HG02763 (cell line): ENCODE measurements around the gene FAM107B.
"Not testable (repeated sequence)": the region's sequence is repeated elsewhere in the genome, so short reads cannot be mapped to it uniquely, and the experiment has no call there.

Source experiments
- ATAC-seq: cut with Tn5 transposase; IDR thresholded peaks from one replicate; pipeline ENCODE4 v1.9.1; 2021; ENCODE audit warnings: mild to moderate bottlenecking, moderate library complexity; ENCODE audit not compliant: unreplicated experiment

FAM107B gene

DNA sequence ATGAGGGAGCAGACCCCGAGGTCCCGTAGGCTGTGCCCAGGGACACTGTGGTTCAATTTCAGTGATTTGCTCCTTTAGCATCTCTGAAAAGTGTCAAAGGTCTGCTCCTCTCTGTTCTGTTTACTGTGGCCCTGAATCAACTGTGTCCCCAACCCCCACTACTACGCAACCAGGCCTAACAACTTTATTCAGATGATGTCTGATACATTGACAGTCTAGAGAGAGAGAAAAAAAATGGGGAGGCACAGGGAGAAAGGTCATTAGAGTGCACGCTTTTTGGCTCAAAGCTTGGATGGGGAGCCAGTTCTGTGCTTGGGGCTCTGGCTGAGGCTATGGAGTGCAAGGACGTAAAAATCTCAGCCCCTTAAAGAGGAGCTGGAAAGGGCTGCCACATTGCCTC is 77.9 kb downstream of the FAM107B start:
- no peak for ATAC-seq

- no peak for ATAC-seq
These were observed 78.7 kb downstream of the FAM107B start for GRCh38 chr10:14695847-14696480.

- ATAC-seq, result no peak
These were observed 80.8 kb downstream of the FAM107B start for GRCh38 chr10:14693891-14694290.

DNA sequence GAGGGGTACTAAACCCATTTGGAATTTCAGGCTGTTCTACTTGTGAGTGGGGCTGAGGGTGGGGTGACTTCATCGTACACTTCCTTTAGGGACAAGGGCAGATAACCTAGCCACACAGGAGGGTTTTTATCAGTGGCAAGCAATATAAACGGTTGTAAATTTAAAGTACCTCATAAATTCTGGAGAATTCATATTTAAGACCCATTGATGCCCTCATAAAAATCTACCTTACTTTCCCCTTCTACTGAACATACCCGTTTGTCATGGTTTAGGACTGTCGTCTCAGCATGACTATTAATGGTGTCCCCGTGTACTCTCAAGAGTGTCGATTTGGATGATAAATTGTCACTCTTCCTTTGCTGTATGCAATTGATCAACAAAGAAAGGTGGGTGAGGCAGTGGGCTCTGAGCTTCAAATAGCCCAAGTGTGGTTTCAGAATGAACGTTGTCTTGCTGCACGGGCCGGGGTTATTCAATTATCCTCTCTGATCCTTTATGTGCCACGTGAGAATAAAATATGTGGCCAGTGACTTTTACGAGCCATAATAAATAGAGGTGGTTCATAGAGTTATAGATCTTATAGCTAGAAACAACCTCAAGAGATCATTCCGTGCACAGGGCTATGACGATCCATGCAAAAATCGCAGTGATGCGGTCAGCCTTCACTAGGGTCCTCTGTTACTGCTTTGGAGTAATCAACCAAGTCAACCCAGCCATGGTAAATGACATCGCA is 82.2 kb downstream of the FAM107B start:
- ATAC-seq, result no peak

GRCh38 chr10:14691359-14691758 is 83.3 kb downstream of the FAM107B start:
- ATAC-seq, result no peak

DNA sequence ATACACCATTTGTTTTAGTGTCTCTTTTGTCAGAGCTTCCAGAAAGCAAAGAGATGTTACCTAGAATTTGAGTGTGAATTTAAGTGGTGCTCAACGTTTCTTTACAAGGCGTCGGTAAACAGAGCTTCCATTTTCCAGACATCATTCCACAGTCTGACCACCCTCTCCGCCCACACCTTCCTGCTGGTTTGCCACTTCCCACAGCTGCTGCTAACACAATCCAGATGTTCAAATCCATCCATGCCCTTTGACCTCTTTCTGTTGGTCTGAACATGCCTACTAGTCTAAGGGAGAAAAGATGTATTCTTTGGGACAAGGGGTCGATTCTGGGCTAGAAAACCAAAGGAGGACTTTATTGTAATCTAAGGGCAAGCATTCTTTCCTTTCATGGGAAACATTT is 86.1 kb downstream of the FAM107B start:
- ATAC-seq, result no peak

- ATAC-seq, result not testable (repeated sequence)
These were observed 86.5 kb downstream of the FAM107B start for GRCh38 chr10:14688189-14688588.

- no peak for ATAC-seq
These were observed 87.4 kb downstream of the FAM107B start for GRCh38 chr10:14687340-14687739.

- ATAC-seq, result no peak
These were observed 88.3 kb downstream of the FAM107B start for GRCh38 chr10:14686356-14686755.

DNA sequence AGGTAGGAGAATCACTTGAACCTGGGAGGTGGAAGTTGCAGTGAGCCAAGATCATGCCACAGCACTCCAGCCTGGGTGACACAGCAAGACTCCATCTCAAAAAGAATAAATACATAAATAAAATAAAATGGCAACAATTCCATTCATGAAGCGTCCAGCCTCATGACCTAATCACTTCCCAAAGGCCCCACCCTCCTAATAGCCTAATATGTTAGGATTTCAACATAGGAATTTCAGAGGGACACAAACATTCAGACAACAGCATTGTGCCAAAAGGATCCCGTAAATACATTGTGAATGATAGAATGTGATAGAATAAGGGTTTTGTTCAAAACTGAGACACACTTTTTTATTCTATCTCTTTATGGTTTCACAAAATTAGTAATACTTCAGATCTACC is 90.3 kb downstream of the FAM107B start:
- ATAC-seq, result no peak

DNA sequence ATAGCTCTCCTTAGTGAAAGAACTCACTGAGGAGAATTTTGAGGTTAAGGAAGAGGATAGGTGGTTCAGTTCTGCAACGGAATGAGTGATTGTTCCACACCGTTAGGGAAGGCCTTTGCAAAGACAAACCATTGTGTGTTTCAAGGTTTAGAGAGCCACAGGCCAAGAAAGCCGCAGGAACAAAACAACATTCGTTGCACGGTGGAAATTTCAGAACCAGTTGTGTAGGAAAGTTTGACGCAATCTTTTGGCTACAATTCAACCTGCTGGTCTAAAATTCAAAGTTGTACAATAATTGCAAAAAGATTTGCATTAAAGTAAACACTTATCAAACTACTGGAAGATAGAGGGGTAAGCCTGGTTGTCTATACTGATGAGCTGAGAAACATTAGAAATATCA is 91.4 kb downstream of the FAM107B start:
- no peak for ATAC-seq

GRCh38 chr10:14681802-14682201 is 92.9 kb downstream of the FAM107B start:
- no peak for ATAC-seq

DNA sequence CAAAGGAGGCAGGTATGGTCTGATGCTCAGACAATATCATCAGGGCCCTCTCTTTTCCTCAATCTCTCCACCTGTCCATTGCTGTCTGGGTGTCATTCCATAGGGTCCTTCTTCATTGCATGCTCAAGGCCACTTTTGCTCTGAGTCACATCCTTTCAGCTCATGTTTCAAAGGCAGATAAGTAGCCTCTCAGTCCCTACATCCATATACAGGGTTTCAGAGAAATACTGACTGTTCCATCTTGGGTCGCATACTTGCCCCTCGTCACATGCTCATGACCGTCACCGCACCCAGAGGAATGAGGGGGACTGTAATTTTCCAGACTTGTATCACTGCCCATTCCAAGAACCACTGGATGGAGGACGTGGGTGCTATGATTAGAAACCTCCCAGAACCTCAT is 93.4 kb downstream of the FAM107B start:
- ATAC-seq, result no peak

- ATAC-seq, result no peak
These were observed 96.1 kb downstream of the FAM107B start for GRCh38 chr10:14678637-14679036.

DNA sequence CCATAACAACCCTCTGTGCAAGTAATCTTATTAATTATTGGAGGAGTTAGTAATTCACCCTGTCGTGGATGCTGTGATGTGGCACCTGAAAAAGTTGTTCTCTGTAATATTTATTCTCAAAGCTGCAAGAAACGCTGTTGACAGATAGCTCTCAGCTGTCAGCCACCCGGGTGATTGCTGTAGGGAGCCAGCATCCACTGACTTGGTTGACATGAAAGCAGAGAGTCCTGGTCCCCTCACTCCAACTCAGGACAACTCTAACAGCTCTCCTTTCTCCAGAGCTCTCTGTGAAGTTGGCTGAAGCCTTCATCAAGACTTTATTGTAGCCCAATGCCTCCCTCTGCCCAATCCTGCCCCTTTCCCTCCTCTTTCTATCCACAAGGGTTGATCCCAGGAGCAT is 98.0 kb downstream of the FAM107B start:
- no peak for ATAC-seq

GRCh38 chr10:14674376-14675050 is 100.2 kb downstream of the FAM107B start:
- no peak for ATAC-seq

DNA sequence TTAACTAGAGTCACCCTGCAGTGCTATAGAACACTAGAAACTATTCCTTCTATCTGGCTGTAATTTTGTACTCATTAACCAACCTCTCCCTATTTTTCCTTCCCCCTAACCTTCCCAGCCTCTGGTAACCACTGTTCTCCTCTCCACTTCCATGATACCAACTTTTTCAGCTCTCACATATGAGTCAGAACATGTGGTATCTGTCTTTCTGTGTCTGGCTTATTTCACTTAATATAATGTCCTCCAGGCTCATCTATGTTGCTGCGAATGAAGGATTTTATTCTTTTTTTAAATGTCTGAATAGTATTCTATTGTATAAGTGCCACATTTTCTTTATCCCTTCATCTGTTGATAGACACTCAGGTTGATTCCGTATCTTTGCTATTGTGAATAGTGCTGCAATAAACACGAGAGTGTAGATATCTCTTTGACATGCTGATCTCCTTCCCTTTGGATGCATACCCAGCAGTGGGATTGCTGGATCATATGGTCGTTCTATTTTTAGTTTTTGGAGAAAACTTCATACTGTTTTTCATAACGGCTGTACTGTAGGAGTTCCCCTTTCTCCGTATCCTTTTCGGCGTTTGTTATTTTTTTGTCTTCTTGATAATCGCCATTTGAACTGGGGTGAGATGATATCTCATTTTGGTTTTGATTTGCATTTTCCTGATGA is 101.4 kb downstream of the FAM107B start:
- no peak for ATAC-seq

DNA sequence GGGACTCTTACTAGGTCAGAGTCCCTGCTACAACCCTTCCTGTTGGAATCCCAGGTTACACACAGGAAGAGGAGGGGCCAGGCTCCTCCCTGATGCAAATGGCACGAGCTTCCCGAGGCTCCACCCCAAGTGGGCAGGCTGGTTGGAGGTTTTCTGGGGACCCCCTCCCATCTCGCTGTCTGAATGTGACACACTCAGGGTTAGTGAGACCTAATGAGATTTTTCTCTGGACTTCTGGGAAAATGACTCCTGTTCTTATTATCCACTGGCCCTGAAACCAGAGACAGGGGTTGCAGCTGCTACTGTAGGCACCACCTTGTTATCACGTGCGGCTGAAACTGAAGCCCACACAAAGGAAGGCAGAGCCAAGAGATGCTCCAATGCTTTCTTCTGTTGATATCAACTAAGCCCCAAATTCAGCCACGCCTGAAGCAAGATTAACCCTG is 103.3 kb downstream of the FAM107B start:
- no peak for ATAC-seq

DNA sequence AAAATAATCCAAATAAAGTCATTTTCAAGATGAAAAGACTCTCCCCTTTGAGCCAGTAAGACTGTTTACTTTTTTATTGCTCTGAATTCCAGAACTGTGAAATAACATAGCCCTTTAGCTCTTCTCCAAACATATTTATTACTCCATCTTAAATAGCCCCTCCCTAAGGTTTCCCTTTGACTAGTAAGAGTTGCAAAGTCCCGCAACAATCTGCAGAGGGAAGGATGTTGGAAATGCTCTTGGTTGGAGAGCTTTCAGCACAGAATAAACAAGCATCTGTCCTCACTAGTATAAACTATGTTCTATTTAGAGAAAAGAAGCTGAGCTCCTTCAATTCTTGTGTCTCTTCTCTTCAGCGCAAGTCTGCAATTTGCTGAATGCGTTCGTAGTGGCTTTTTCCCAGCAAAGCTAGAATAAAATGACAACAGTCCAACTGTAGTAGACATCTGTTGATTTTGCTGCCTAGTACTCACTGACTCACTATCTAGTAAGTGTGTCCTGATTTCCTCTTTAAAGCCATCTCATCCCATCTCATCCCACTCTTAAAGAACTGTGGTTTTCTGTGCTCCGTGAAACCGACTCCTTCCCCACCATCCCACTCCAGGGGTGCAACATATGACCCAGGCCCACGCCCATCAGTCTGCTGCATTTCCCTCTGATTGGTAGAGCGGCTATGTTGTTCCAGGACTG is 104.0 kb downstream of the FAM107B start:
- ATAC-seq, result no peak

- no peak for ATAC-seq
These were observed 105.1 kb downstream of the FAM107B start for GRCh38 chr10:14669576-14669975.

DNA sequence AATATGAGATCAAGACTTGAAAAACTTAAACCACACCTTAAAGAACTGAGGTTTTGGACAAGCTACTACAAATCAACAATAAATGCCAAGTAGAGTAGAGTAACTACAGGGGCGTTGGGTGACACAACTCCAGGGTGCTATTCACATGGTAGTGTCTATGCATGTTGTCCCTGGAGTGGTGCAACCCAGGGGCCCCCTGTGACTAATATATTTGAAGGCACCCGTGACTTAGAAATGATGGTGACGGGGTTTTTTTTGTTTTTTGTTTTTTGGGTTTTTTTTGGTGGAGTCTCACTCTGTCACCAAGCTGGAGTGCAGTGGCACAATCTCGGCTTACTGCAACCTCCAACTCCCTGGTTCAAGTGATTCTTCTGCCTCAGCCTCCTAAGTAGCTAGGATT is 106.9 kb downstream of the FAM107B start:
- ATAC-seq, result no peak
